Measurements from ENCODE around the gene R3HDML. TPM values are rescaled to one million over a fixed set of nuclear protein-coding genes. Genes with fewer than 3 reads are reported as not detected.
A peak's percentile ranks its signal among the peaks of the same experiment; 100 is the strongest.

The R3HDML gene, protein sequence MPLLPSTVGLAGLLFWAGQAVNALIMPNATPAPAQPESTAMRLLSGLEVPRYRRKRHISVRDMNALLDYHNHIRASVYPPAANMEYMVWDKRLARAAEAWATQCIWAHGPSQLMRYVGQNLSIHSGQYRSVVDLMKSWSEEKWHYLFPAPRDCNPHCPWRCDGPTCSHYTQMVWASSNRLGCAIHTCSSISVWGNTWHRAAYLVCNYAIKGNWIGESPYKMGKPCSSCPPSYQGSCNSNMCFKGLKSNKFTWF
- total RNA-seq, result not detected
- long read RNA-seq, result 0 reads

DNA sequence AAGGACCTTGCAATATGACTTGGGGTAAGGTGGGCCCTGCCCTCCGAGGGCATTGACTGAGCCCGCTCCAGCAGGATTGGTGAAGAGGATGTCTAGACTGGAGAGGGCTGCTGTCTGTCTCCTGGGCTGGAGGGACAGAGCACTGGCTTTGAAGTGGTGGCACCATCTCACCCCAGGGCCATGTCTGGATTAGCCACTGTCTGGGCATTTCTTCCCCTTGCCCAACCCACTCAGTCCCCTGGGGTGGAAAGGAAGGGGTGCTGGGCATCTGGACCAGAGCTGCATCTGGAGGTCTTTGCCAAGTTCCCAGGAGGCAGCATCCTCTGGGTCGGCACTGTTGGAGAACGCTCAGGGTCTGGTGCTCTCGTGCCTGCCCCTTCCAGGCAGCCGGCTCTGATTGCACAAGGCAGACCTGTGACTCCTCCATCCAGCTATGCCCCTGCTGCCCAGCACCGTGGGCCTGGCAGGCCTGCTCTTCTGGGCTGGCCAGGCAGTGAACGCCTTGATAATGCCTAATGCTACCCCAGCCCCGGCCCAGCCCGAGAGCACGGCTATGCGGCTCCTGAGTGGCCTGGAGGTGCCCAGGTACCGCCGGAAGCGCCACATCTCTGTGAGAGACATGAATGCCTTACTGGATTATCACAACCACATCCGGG, at the start of gene R3HDML:
Gene R3HDML, plus strand, starts transcription at position 319 of the 656 bp plus-strand sequence. Its CDS starts 115 bp downstream, at position 434.
- Histone ChIP-seq H3K4me3 (no peak within 1 kb of the TSS), H3K9me3 (no peaks in the 10 kb centered on the region), H3K36me3 (no peaks in the 10 kb centered on the region), H3K27ac (no peak within 1 kb of the TSS), H3K27me3 (peaks cover 12% of the 10 kb centered on the region), H3K4me1 (no peaks in the 10 kb centered on the region)
- DNase-seq (peak; percentile 58), ATAC-seq (no peak)
- TF ChIP-seq, protein P1, sequence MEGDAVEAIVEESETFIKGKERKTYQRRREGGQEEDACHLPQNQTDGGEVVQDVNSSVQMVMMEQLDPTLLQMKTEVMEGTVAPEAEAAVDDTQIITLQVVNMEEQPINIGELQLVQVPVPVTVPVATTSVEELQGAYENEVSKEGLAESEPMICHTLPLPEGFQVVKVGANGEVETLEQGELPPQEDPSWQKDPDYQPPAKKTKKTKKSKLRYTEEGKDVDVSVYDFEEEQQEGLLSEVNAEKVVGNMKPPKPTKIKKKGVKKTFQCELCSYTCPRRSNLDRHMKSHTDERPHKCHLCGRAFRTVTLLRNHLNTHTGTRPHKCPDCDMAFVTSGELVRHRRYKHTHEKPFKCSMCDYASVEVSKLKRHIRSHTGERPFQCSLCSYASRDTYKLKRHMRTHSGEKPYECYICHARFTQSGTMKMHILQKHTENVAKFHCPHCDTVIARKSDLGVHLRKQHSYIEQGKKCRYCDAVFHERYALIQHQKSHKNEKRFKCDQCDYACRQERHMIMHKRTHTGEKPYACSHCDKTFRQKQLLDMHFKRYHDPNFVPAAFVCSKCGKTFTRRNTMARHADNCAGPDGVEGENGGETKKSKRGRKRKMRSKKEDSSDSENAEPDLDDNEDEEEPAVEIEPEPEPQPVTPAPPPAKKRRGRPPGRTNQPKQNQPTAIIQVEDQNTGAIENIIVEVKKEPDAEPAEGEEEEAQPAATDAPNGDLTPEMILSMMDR (IDR thresholded peaks at IDR 0.05), result no peak
- intact Hi-C loops (cut with DNase I), result no loop called here

DNA sequence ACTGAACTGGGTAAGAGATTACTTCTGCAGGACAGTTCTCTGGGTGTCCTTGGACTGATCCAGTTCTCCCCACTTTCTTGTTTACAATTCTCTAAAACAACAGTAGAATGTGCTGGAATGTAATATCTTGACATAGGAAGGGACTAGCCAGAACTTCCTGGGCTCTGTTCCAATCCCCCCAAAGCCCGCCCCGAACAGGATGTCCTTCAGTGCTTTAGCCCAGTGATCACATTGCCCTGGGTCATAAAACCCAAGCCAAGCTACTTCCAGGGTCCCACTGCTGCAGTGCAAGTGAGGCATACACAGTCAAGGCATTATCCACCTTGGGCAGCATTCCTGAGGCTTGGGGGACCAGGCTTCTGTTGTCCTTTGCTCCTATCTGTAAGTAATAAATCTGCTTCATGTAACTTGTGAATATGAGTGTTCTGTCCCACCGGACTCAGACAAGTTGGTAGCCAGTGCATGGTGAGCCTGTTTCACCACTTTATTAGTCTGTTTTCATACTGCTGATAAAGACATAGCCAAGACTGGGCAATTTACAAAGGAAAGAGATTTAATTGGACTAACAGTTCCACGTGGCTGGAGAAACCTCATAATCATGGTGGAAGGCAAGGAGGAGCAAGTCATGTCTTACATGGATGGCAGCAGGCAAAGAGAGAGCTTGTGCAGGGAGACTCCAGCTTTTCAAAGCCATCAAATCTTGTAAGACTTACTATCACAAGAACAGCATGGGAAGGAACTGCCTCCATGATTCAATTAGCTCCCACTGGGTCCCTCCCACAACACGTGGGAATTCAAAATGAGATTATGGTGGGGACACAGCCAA, 49.4 kb upstream of the R3HDML start:
- no peak for ATAC-seq
- Histone ChIP-seq H3K36me3 (no peaks in the 10 kb centered on the region), H3K4me3 (no peak overlapping the region), H3K27ac (no peak overlapping the region), H3K4me1 (peaks cover 5% of the 10 kb centered on the region), H3K27me3 (no peaks in the 10 kb centered on the region), H3K9me3 (no peaks in the 10 kb centered on the region)
- TF ChIP-seq, protein P1 (IDR thresholded peaks at IDR 0.05), result no peak
- intact Hi-C loops (cut with DNase I), result no loop called here
- DNase-seq, result no peak

DNA sequence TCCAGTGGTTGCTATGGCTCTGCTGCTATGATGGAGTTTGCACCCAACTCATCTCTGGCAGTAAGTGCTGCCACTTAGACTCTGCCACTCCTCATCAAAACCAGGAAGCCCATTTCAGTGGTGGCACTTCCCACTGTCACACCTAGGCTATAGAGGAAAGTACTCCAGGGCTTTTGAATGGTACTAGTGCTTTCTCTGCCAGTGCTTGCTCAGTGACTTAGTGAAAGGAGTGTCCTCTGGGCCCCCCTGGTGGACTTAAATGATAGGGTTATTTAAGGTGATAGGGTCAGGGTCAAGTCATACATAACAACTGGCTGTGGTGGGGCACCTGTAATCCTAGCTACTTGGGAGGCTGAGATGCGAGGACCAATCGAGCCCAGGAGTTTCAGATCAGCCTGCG, 48.6 kb upstream of the R3HDML start:
- no peak for ATAC-seq
- peaks cover 5% of the 10 kb centered on the region for H3K4me1 ChIP-seq
- no peaks in the 10 kb centered on the region for H3K27me3 ChIP-seq
- H3K4me3 ChIP-seq, result no peak overlapping the region
- DNase-seq, result no peak
- H3K9me3 ChIP-seq, result no peaks in the 10 kb centered on the region
- no peaks in the 10 kb centered on the region for H3K36me3 ChIP-seq
- TF ChIP-seq, protein P1 (IDR thresholded peaks at IDR 0.05), result no peak
- H3K27ac ChIP-seq, result no peak overlapping the region
- intact Hi-C loops (cut with DNase I), result no loop called here

DNA sequence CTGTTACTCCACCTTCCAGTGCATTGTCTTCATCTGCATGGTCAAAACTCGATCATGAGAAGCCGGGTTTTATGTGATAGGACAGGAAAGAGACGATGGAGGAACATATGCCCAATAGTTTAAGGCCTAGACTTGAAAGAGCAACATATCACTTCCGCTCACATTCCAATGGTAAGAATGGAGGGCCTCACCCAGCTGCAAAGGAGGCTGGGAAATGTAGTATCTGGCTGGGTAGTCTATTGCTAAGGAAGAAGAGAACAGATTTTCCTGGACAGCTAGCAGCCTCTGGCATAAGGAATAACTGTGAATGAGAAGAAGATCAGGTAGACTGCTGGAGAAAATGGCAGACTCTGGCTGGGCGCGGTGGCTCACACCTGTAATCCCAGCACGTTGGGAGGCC, 45.1 kb upstream of the R3HDML start:
- TF ChIP-seq, protein P1 (IDR thresholded peaks at IDR 0.05), result no peak
- H3K9me3 ChIP-seq, result no peaks in the 10 kb centered on the region
- H3K27me3 ChIP-seq, result no peaks in the 10 kb centered on the region
- no peak overlapping the region for H3K4me3 ChIP-seq
- intact Hi-C loops (cut with DNase I), result no loop called here
- H3K36me3 ChIP-seq, result no peaks in the 10 kb centered on the region
- no peak for DNase-seq
- H3K27ac ChIP-seq, result no peak overlapping the region
- H3K4me1 ChIP-seq, result peaks cover 5% of the 10 kb centered on the region
- ATAC-seq, result no peak

DNA sequence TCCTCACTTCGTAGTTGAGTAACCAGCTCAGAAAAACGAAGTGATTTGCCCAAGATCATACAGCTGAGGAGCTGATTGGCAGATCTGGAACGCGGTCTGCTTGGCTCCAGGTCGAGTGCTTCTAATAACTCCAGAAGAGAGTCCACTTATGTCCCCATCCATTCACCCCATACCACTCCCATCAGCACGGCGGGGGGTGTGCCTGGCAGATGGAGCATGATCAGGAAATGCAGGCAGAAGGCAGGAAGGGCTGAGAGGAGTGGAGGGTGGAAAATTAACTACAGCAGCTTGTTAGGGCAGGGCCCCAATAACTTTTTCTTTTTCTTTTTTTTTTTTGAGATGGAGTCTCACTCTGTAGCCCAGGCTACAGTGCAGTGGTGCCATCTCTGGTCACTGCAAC, 40.8 kb upstream of the R3HDML start:
- DNase-seq, result peak; percentile 83
- no peak overlapping the region for H3K27ac ChIP-seq
- ATAC-seq, result peak; percentile 90
- no peaks in the 10 kb centered on the region for H3K4me1 ChIP-seq
- no peaks in the 10 kb centered on the region for H3K36me3 ChIP-seq
- H3K27me3 ChIP-seq, result no peaks in the 10 kb centered on the region
- no peak overlapping the region for H3K4me3 ChIP-seq
- no peaks in the 10 kb centered on the region for H3K9me3 ChIP-seq
- intact Hi-C loops (cut with DNase I), result no loop called here
- TF ChIP-seq, protein P1 (IDR thresholded peaks at IDR 0.05), result no peak

Data from upper lobe of right lung (tissue), 1 donor.